B cell (primary cell): ENCODE results near the gene AKAP6.

Experiments used
- EZH2 ChIP-seq: IDR thresholded peaks from 2 replicates; pipeline ENCODE4 v1.6.1; 2012; ENCODE audit warnings: borderline replicate concordance, low read depth, mild to moderate bottlenecking, moderate library complexity, low read length; ENCODE audit not compliant: insufficient read depth, poor library complexity, severe bottlenecking
- TF ChIP-seq, protein P1 (sequence below): fragments of 200-600 bp; IDR thresholded peaks from one replicate; pipeline ENCODE4 v1.8.0; 2022; ENCODE audit warnings: antibody characterized with exemption, mild to moderate bottlenecking

DNA sequence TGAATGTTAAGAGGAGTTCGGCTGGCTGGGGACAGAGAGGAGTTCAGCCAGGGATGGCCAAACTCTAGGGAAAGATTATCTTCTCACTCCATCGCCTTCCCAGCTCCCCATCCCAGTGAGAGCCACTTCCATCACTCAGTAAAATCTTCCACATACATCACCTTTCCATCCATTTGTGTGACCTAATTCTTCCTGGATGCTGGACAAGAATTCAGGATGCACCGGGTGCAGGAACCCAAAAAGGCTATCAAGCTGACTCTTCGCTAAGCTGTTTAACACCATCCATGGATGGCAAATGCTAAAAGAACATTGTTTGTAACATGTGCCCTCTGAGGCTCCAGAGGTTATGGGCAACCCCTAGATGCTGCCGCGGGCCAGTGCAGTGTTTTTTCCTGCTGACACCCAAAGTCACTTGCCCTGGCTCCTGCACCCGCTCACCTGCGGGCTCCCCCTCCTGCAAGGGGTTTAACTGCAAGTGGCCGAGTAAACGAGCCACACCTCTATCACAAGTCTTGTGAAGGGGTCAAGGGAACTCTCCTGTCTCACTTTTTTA is 393.6 kb downstream of the AKAP6 start:
- TF ChIP-seq, protein P1, sequence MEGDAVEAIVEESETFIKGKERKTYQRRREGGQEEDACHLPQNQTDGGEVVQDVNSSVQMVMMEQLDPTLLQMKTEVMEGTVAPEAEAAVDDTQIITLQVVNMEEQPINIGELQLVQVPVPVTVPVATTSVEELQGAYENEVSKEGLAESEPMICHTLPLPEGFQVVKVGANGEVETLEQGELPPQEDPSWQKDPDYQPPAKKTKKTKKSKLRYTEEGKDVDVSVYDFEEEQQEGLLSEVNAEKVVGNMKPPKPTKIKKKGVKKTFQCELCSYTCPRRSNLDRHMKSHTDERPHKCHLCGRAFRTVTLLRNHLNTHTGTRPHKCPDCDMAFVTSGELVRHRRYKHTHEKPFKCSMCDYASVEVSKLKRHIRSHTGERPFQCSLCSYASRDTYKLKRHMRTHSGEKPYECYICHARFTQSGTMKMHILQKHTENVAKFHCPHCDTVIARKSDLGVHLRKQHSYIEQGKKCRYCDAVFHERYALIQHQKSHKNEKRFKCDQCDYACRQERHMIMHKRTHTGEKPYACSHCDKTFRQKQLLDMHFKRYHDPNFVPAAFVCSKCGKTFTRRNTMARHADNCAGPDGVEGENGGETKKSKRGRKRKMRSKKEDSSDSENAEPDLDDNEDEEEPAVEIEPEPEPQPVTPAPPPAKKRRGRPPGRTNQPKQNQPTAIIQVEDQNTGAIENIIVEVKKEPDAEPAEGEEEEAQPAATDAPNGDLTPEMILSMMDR, result no peak
- TF ChIP-seq EZH2, result no peak
